HG03469 (cell line): ENCODE results near the gene MTMR3.

Experiments
- ATAC-seq: cut with Tn5 transposase; IDR thresholded peaks from one replicate; pipeline ENCODE4 v1.9.1; 2021; ENCODE audit warnings: mild to moderate bottlenecking, moderate library complexity, moderate number of reproducible peaks; ENCODE audit not compliant: unreplicated experiment

Gene MTMR3

GRCh38 chr22:30078320-30079311, 195.6 kb downstream of the MTMR3 start:
- ATAC-seq = no peak

- no peak for ATAC-seq
Measured at GRCh38 chr22:30079952-30080533, 197.1 kb downstream of the MTMR3 start, which contains the start of gene HORMAD2. Gene HORMAD2, plus strand, starts transcription at chr22:30080464. Its CDS starts 13,489 bp downstream, at chr22:30093953.
